HepG2 (cell line): Measurements from ENCODE around the gene LOXL3. TPM values are rescaled to one million over a fixed set of nuclear protein-coding genes. Genes with fewer than 3 reads are reported as not detected.

ENCODE experiments used
- ATAC-seq: fragments of 200-7000 bp; cut with Tn5 transposase; 3 replicates; pipeline ENCODE4 v1.9.1; 2020; ENCODE audit warnings: mild to moderate bottlenecking, moderate library complexity
- BruUV-seq: library from RNA; stranded (reverse); fragments of 400-500 nt; replicated peaks from 2 replicates; lab custom pipeline; 2021; lab: Mats Ljungman, UMichigan
- CTCF ChIA-PET: fragments of 300-600 bp; formaldehyde crosslinking; extraction: SDS; loops from one replicate; lab custom pipeline; 2021; ENCODE audit warnings: low total read pairs, inconsistent platforms, low intra/inter-chr PET ratio; lab: Yijun Ruan, JAX
- POLR2A ChIA-PET: fragments of 350-600 bp; sonication (Branson Sonifier 250); formaldehyde crosslinking; loops from one replicate; lab custom pipeline; 2020; ENCODE audit warnings: antibody characterized with exemption, inconsistent platforms; lab: Yijun Ruan, JAX
- DNase-seq: peaks from one replicate; pipeline ENCODE4 v3.0.0-alpha.2; 2015; ENCODE audit warnings: low spot score
- FAIRE-seq: peaks from 3 replicates; lab custom pipeline; 2011; peaks lifted over from hg19 to GRCh38; lab: Jason Lieb, UNC
- H2AFZ ChIP-seq: one replicate; pipeline ENCODE4 v1.6.1; 2011; ENCODE audit warnings: low read length, inconsistent platforms
- H3K27ac ChIP-seq: fragments of 300-600 bp; 3 replicates; pipeline ENCODE4 v1.8.0; 2011; ENCODE audit warnings: mixed run types, mild to moderate bottlenecking, mixed read lengths, low read length, inconsistent platforms; ENCODE audit not compliant: insufficient read depth; ENCODE audit errors: extremely low read length
- H3K27me3 ChIP-seq, 2 experiments: fragments of 200-600 bp in 1 of 2; 2 replicates in 1 of 2; 3 replicates in 1 of 2; pipeline versions ENCODE4 v1.6.0 to v1.8.0; 2011; ENCODE audit warnings: low read length in 2 of 2, mild to moderate bottlenecking in 2 of 2, moderate library complexity in 2 of 2, inconsistent platforms in 1 of 2; ENCODE audit not compliant: insufficient read depth in 2 of 2, control insufficient read depth in 1 of 2
- H3K36me3 ChIP-seq, 2 experiments: fragments of 200-600 bp in 1 of 2; replicated peaks in 1 of 2; 2 replicates in 1 of 2; 3 replicates in 1 of 2; pipeline versions ENCODE4 v1.5.1 to v1.8.0; 2011; ENCODE audit warnings: low read length in 2 of 2, inconsistent platforms in 1 of 2; ENCODE audit not compliant: insufficient read depth in 2 of 2, control insufficient read depth in 1 of 2
- H3K4me1 ChIP-seq: 2 replicates; pipeline ENCODE4 v1.5.1; 2012; ENCODE audit warnings: low read length, inconsistent platforms; ENCODE audit not compliant: insufficient read depth
- H3K4me2 ChIP-seq: 2 replicates; pipeline ENCODE4 v1.6.0; 2011; ENCODE audit warnings: low read depth, low read length, inconsistent platforms
- H3K4me3 ChIP-seq, 3 experiments: fragments of 200-600 bp in 1 of 3; sonication (generic), shearing (Covaris generic) in 1 of 3; replicated peaks in 1 of 3; 2 replicates each; pipeline ENCODE4 v1.5.1; 2011 to 2016; ENCODE audit warnings: low read length in 3 of 3, inconsistent platforms in 2 of 3, low read depth in 2 of 3, mild to moderate bottlenecking in 2 of 3, control low read depth in 1 of 3, mixed read lengths in 1 of 3; ENCODE audit not compliant: insufficient read depth in 1 of 3
- H3K79me2 ChIP-seq: one replicate; pipeline ENCODE4 v1.6.1; 2011; ENCODE audit warnings: low read length, inconsistent platforms; ENCODE audit not compliant: insufficient read depth
- H3K9ac ChIP-seq: 2 replicates; pipeline ENCODE4 v1.6.0; 2011; ENCODE audit warnings: mild to moderate bottlenecking, low read depth, low read length, inconsistent platforms; ENCODE audit not compliant: insufficient read depth
- H3K9me3 ChIP-seq: 2 replicates; pipeline ENCODE4 v1.5.1; 2012; ENCODE audit warnings: mild to moderate bottlenecking, low read length
- H4K20me1 ChIP-seq: 2 replicates; pipeline ENCODE4 v1.6.0; 2011; ENCODE audit warnings: inconsistent platforms, mild to moderate bottlenecking, low read length, moderate library complexity; ENCODE audit not compliant: insufficient read depth
- CSRNP1 ChIP-seq: sonication (generic); formaldehyde crosslinking; IDR thresholded peaks from 2 replicates; pipeline ENCODE4 v1.8.1; 2023; ENCODE audit warnings: mild to moderate bottlenecking, missing genetic modification reagents
- DRAP1 ChIP-seq: IDR thresholded peaks from 2 replicates; pipeline ENCODE4 v1.6.1; 2016; ENCODE audit warnings: missing genetic modification reagents, missing compliant biosample characterization
- HNRNPL ChIP-seq: fragments of 200-400 bp; formaldehyde crosslinking; IDR thresholded peaks from 2 replicates; pipeline ENCODE4 v1.6.1; 2017; ENCODE audit warnings: mild to moderate bottlenecking, low read depth, low read length
- KLF15 ChIP-seq: sonication (generic); formaldehyde crosslinking; IDR thresholded peaks from 2 replicates; pipeline ENCODE4 v1.8.1; 2023; ENCODE audit warnings: borderline replicate concordance, mild to moderate bottlenecking, inconsistent platforms, missing genetic modification reagents, mixed read lengths
- MTA3 ChIP-seq: sonication (generic); formaldehyde crosslinking; IDR thresholded peaks from 2 replicates; pipeline ENCODE4 v1.4.0; 2020; ENCODE audit warnings: missing genetic modification reagents
- NAIF1 ChIP-seq: sonication (generic); formaldehyde crosslinking; IDR thresholded peaks from 2 replicates; pipeline ENCODE4 v1.5.0; 2020; ENCODE audit warnings: mild to moderate bottlenecking, missing genetic modification reagents, borderline replicate concordance
- NFIB ChIP-seq: sonication (generic); formaldehyde crosslinking; IDR thresholded peaks from 2 replicates; pipeline ENCODE4 v1.9.0; 2021; ENCODE audit warnings: missing genetic modification reagents, mild to moderate bottlenecking, borderline replicate concordance
- RFX3 ChIP-seq: IDR thresholded peaks from 2 replicates; pipeline ENCODE4 v1.6.1; 2016; ENCODE audit warnings: missing biosample characterization, missing genetic modification reagents
- SCMH1 ChIP-seq: sonication (generic); formaldehyde crosslinking; IDR thresholded peaks from 2 replicates; pipeline ENCODE4 v1.9.0; 2021; ENCODE audit warnings: missing genetic modification reagents, mild to moderate bottlenecking, borderline replicate concordance
- SIN3B ChIP-seq: fragments of 150-350 bp; IDR thresholded peaks from 2 replicates; pipeline ENCODE4 v1.6.1; 2014; ENCODE audit warnings: low read length
- SIX4 ChIP-seq: sonication (generic); formaldehyde crosslinking; IDR thresholded peaks from 2 replicates; pipeline ENCODE4 v1.4.0; 2020; ENCODE audit warnings: missing genetic modification reagents
- ZMYM4 ChIP-seq: sonication (generic); formaldehyde crosslinking; IDR thresholded peaks from 2 replicates; pipeline ENCODE4 v1.8.1; 2023; ENCODE audit warnings: mild to moderate bottlenecking, missing genetic modification reagents
- ZNF160 ChIP-seq: sonication (generic); formaldehyde crosslinking; IDR thresholded peaks from 2 replicates; pipeline ENCODE4 v1.8.0; 2022; ENCODE audit warnings: mild to moderate bottlenecking, inconsistent platforms, missing genetic modification reagents
- ZNF337 ChIP-seq: sonication (generic); formaldehyde crosslinking; IDR thresholded peaks from 2 replicates; pipeline ENCODE4 v1.5.1; 2020; ENCODE audit warnings: missing genetic modification reagents, low read depth, mild to moderate bottlenecking, borderline replicate concordance
- ZNF766 ChIP-seq: sonication (generic); formaldehyde crosslinking; IDR thresholded peaks from 2 replicates; pipeline ENCODE4 v1.5.0; 2020; ENCODE audit warnings: missing genetic modification reagents, borderline replicate concordance
- ZNF83 ChIP-seq: sonication (generic); formaldehyde crosslinking; IDR thresholded peaks from 2 replicates; pipeline ENCODE4 v1.4.0; 2020; ENCODE audit warnings: missing genetic modification reagents, mild to moderate bottlenecking, borderline replicate concordance
- WGBS: methylation state at CpG from one replicate; pipeline ENCODE4 v1.1.6; 2017; ENCODE audit warnings: low lambda C conversion rate; 5-methylcytosine and 5-hydroxymethylcytosine counted together
- in situ Hi-C: cut with HindIII; loops from 2 replicates; pipeline ENCODE4 v1.10.0; 2017; ENCODE audit warnings: low pct_unique_long_range_greater_than_20kb; ENCODE audit not compliant: extremely low pct_ligation_motif_present
- intact Hi-C: fragments of 100-400 bp; cut with micrococcal nuclease; formaldehyde crosslinking; loops from one replicate; pipeline ENCODE4 v1.10.0; 2022; ENCODE audit not compliant: unreplicated experiment
- polyA plus RNA-seq, 8 experiments: library from polyadenylated mRNA; depleted of rRNA in 3 of 8; stranded (reverse) in 7 of 8; unstranded in 1 of 8; fragments of >200 nt; fragmentation: Illumina TruSeq in 4 of 8; extraction: Trizol in 4 of 8; gene quantifications; 2 replicates each; pipeline versions ENCODE4 v1.2.1 to v1.2.3, GENCODE V29; 2011 to 2016; ENCODE audit warnings: low read depth in 4 of 8, missing spikeins in 1 of 8, mixed read lengths in 1 of 8; ENCODE audit not compliant: insufficient read depth in 1 of 8
- total RNA-seq, 5 experiments: library from RNA; depleted of rRNA; stranded (reverse); fragments of >200 nt; fragmentation: Illumina TruSeq; extraction: Trizol; gene quantifications; 2 replicates each; pipeline ENCODE4 v1.2.3, GENCODE V29; 2016; ENCODE audit warnings: low read depth in 1 of 5
- TF ChIP-seq, protein P1 (sequence below): sonication (generic); formaldehyde crosslinking; IDR thresholded peaks from 2 replicates; pipeline ENCODE4 v1.8.1; 2023; ENCODE audit warnings: missing genetic modification reagents, inconsistent platforms, borderline replicate concordance
- TF ChIP-seq, protein P2 (sequence below): sonication (generic); formaldehyde crosslinking; IDR thresholded peaks from 2 replicates; pipeline ENCODE4 v1.5.1; 2020; ENCODE audit warnings: mild to moderate bottlenecking, missing genetic modification reagents, moderate library complexity

Gene LOXL3
- total and polyA plus RNA-seq, 2 of the 13 experiments (the other 11 are each of a cell fraction or from before 2014, with no cell fraction given): 0.55 to 6.5 TPM

- no peak overlapping the region for H2AFZ ChIP-seq
- peak overlapping the region; percentile 89 for H3K27ac ChIP-seq
- intact Hi-C loops: no loop called here
- peak; percentile 0; the same call in 1 of the 3 replicates for ATAC-seq
- BruUV-seq: no TSS peak
- H3K36me3 ChIP-seq: no peaks in the 10 kb centered on the region; a peak in 3 of 5 replicates
- ChIA-PET CTCF (interaction anchor here (2.9 kb wide), 1 partner anchor 20 kb away, joined by 20 read pairs; the partner anchor contains the start of genes CCDC142 and TTC31), POLR2A (interaction anchor here (1.1 to 16.5 kb wide), 18 partner anchors 9 to 325 kb away, joined by 3 to 795 read pairs (median 14); partner anchors contain the start of genes AUP1, CCDC142, DQX1 and HTRA2)
- H3K4me3 ChIP-seq: peak overlapping the region; percentile 67 to 86 (median 82)
- no peaks in the 10 kb centered on the region; a peak in 1 of 5 replicates for H3K27me3 ChIP-seq
- no peaks in the 10 kb centered on the region for H3K9me3 ChIP-seq
- no peak for FAIRE-seq
- 43% methylated on average over 34 of the region's 45 CpGs for WGBS
- DNase-seq: no peak
- H4K20me1 ChIP-seq: no peaks in the 10 kb centered on the region
- H3K9ac ChIP-seq: peak overlapping the region; percentile 83
- H3K79me2 ChIP-seq: peaks cover 51% of the 10 kb centered on the region
- H3K4me1 ChIP-seq: peaks cover 66% of the 10 kb centered on the region
- in situ Hi-C loops: no loop called here
- H3K4me2 ChIP-seq: peak overlapping the region; percentile 92
- TF ChIP-seq RFX3 (CRISPR knock-in tag): no peak
- no peak for TF ChIP-seq CSRNP1 (CRISPR knock-in tag)
- TF ChIP-seq DRAP1 (CRISPR knock-in tag): no peak
- TF ChIP-seq, protein P1, sequence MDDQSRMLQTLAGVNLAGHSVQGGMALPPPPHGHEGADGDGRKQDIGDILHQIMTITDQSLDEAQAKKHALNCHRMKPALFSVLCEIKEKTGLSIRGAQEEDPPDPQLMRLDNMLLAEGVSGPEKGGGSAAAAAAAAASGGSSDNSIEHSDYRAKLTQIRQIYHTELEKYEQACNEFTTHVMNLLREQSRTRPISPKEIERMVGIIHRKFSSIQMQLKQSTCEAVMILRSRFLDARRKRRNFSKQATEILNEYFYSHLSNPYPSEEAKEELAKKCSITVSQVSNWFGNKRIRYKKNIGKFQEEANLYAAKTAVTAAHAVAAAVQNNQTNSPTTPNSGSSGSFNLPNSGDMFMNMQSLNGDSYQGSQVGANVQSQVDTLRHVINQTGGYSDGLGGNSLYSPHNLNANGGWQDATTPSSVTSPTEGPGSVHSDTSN (CRISPR knock-in tag): no peak
- TF ChIP-seq SCMH1: no peak
- 0 out of 2 replicates have a peak, but pooled peaks have one; percentile 28 for TF ChIP-seq NFIB (CRISPR knock-in tag)
- 0 out of 2 replicates have a peak, but pooled peaks have one; percentile 23 for TF ChIP-seq ZNF337 (CRISPR knock-in tag)
- 0 out of 2 replicates have a peak, but pooled peaks have one; percentile 39 for TF ChIP-seq HNRNPL
- no peak for TF ChIP-seq ZMYM4 (CRISPR knock-in tag)
- no peak for TF ChIP-seq SIX4 (CRISPR knock-in tag)
- no peak for TF ChIP-seq MTA3 (CRISPR knock-in tag)
- TF ChIP-seq ZNF766 (CRISPR knock-in tag): no peak
- TF ChIP-seq KLF15 (CRISPR knock-in tag): 0 out of 2 replicates have a peak, but pooled peaks have one; percentile 15
- TF ChIP-seq ZNF160 (CRISPR knock-in tag): no peak
- no peak for TF ChIP-seq ZNF83 (CRISPR knock-in tag)
- TF ChIP-seq NAIF1 (CRISPR knock-in tag): no peak
- TF ChIP-seq, protein P2, sequence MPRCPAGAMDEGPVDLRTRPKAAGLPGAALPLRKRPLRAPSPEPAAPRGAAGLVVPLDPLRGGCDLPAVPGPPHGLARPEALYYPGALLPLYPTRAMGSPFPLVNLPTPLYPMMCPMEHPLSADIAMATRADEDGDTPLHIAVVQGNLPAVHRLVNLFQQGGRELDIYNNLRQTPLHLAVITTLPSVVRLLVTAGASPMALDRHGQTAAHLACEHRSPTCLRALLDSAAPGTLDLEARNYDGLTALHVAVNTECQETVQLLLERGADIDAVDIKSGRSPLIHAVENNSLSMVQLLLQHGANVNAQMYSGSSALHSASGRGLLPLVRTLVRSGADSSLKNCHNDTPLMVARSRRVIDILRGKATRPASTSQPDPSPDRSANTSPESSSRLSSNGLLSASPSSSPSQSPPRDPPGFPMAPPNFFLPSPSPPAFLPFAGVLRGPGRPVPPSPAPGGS (CRISPR knock-in tag): no peak
- TF ChIP-seq SIN3B: no peak
Measured at GRCh38 chr2:74503506-74504475, 50.0 kb downstream of the LOXL3 start.
